Skeletal muscle satellite cell (primary cell): Measurements from ENCODE around the gene EOLA2.
"Not testable (repeated sequence)": the region's sequence is repeated elsewhere in the genome, so short reads cannot be mapped to it uniquely, and the experiment has no call there.

Experiments used
- H3K27me3 ChIP-seq: 2 replicates; pipeline ENCODE4 v1.7.0; 2013; ENCODE audit warnings: low read length; ENCODE audit not compliant: control insufficient read depth, insufficient read depth
- H3K36me3 ChIP-seq: 2 replicates; pipeline ENCODE4 v1.7.0; 2013; ENCODE audit warnings: mild to moderate bottlenecking, control low read depth, low read length; ENCODE audit not compliant: insufficient read depth
- H3K4me1 ChIP-seq: 2 replicates; pipeline ENCODE4 v1.7.0; 2013; ENCODE audit warnings: low read length; ENCODE audit not compliant: control insufficient read depth, insufficient read depth
- H3K4me2 ChIP-seq: 2 replicates; pipeline ENCODE4 v1.7.0; 2013; ENCODE audit warnings: mild to moderate bottlenecking, low read length
- H3K4me3 ChIP-seq: 2 replicates; pipeline ENCODE4 v1.7.0; 2013; ENCODE audit warnings: low read length
- H3K9ac ChIP-seq: 2 replicates; pipeline ENCODE4 v1.7.0; 2013; ENCODE audit warnings: mild to moderate bottlenecking, low read depth, low read length, moderate library complexity
- H3K9me3 ChIP-seq: replicated peaks from 2 replicates; pipeline ENCODE4 v1.7.0; 2013; ENCODE audit warnings: mild to moderate bottlenecking, control low read depth, low read length

The EOLA2 gene

DNA sequence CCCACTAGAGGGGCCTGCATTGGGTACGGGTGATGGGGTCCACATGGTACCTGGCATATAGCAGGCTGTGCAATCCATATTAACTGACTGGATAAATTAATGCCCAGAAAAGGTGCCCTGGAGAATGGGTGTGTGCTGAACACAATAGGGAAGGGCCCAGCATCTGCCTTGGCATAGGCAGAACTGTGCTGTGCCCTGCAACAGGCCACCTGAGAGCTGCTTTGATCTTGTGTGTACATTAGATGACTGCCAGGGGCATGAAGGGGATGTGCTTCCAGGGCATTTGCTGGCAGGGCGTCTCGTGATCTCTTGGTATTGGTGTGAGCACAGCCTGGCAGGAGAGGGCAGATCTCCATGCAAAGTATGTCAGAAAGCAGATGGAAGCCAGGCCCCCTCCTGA is 8.6 kb upstream of the EOLA2 start:
- not testable (repeated sequence) for H3K9ac ChIP-seq, H3K9me3 ChIP-seq, H3K4me2 ChIP-seq, H3K36me3 ChIP-seq, H3K27me3 ChIP-seq, H3K4me1 ChIP-seq, H3K4me3 ChIP-seq

DNA sequence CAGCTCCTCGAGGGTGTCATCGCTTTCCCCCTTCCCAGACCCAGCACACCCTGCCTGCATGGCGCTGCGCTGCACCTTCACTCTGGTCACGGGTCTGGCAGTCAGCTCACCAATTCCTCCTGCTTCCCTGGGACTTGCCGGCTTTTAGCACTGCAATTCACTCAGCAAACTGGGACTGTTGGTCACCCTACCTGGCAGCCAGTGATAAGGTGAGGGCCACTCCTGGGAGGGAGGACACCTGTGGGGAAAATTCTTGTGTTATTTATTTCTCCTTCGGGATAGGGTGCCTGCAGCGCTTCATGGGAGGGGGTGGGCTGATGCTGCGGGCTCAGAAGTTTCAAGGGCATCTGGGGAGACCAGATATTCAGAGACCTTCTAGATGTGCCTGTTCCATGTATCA is 7.5 kb upstream of the EOLA2 start:
- H3K4me3 ChIP-seq, H3K4me2 ChIP-seq, H3K9ac ChIP-seq, H3K36me3 ChIP-seq, H3K27me3 ChIP-seq, H3K4me1 ChIP-seq, H3K9me3 ChIP-seq: not testable (repeated sequence)

DNA sequence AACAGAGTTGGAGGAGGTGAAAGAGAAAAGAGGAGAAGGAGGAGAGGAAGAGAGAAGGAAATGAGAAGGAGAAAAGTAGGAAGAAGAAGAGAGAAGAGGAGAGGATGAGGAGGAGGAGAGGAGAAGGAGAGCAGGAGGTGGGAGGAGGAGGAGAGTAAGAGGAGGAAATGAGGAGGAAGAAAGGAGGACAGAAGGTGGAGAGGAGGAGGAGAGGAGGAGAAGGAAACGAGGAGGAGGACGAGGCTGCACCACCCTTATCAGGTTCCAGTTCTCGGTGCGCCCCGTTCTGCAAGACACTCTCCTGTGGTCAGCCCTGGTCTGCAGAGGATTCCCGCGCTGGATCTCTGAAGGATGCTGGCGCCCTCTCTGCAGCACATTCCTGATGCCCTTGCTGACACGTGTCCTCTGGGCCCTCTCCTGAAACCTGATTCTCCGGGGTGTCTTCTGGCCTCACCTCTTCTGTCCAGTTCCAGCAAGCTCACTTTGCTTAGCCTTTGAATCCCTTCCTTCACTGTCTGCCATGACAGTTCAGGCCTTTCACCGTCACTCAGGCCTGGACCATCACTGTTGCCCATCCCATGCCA is 6.9 kb upstream of the EOLA2 start:
- not testable (repeated sequence) for H3K4me3 ChIP-seq, H3K36me3 ChIP-seq, H3K9me3 ChIP-seq, H3K4me2 ChIP-seq, H3K4me1 ChIP-seq, H3K9ac ChIP-seq, H3K27me3 ChIP-seq

DNA sequence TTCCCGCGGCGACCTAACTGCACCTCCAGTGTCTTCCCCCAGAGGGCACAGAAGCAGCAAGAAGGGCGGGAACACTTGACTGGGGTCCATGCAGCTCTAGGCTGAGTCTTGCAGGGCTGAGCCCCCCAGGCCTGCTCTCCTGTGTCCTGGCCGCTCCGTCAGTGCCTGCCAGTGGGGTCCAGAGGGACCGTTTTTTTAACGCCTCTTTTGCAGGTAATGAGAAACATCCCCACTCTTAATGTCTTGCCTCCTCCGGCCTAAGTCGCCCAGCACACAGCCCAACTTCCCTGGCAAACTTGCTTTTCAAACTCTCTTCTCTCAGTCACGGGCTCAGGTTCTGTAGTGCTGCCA is 2.4 kb upstream of the EOLA2 start:
- Histone ChIP-seq H3K4me3 (peak overlapping the region; percentile 51), H3K4me2 (peak overlapping the region; percentile 81)
- H3K9ac ChIP-seq, H3K4me1 ChIP-seq, H3K9me3 ChIP-seq, H3K27me3 ChIP-seq, H3K36me3 ChIP-seq: not testable (repeated sequence)

DNA sequence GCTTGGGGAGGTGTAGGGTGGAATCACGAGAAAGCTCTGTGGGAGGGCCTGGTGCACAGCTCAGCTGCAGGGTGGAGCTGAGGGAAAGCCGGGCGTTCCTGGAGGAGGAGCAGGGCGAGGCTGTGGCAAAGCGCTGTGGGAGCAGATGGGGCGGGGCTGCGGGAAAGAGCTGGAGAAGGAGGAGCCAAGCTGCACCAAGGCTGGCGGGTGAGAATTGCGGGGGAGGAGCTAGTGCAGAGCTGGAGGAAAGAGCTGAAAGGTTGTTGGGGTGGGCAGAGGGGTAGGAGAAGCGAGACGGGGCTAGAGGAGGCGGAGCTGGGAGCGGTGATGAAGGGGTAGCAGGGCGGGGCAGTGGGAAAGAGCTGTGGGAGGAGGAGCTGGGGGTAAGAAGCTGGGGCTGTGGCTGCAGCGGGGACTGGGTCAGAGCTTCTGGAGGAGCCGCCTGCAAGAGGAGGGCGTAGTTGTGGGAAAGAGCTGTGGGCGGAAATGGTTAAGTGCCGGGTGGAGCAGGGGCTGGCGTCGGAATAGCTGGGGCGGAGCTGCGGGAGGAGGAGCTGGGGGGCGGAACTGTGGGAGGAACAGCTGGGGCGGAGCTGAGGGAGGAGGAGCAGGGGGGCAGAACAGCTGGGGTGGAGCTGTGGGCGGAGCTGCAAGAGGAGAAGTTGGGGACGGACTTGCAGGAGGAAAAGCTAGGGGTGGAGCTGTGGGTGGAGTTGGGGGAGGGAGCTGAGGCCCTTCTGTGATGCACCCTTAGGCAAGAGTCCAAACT is 1.8 kb upstream of the EOLA2 start:
- peak overlapping the region; percentile 82 for H3K4me2 ChIP-seq
- peak overlapping the region; percentile 94 for H3K9ac ChIP-seq
- H3K9me3 ChIP-seq: no peaks in the 10 kb centered on the region
- peaks cover 3% of the 10 kb centered on the region for H3K36me3 ChIP-seq
- no peaks in the 10 kb centered on the region for H3K4me1 ChIP-seq
- peak overlapping the region; percentile 79 for H3K4me3 ChIP-seq
- no peaks in the 10 kb centered on the region for H3K27me3 ChIP-seq

DNA sequence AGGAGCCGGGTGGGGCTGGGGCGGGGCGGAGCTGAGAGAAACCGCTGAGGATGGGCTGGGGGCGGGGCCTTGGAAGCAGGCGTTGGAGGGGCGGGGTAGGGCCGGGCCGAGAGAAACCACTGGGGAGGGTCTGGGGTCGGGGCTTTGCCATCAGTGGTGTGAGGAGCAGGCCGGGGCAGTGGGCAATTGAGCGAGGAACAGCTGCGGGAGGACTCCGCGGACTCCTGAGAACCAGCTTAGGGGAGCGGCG is 1.3 kb upstream of the EOLA2 start:
- H3K9ac ChIP-seq: peak overlapping the region; percentile 94
- H3K4me3 ChIP-seq: peak overlapping the region; percentile 79
- peak overlapping the region; percentile 82 for H3K4me2 ChIP-seq
- H3K9me3 ChIP-seq: no peaks in the 10 kb centered on the region
- H3K4me1 ChIP-seq: no peaks in the 10 kb centered on the region
- H3K36me3 ChIP-seq: peaks cover 3% of the 10 kb centered on the region
- H3K27me3 ChIP-seq: no peaks in the 10 kb centered on the region

DNA sequence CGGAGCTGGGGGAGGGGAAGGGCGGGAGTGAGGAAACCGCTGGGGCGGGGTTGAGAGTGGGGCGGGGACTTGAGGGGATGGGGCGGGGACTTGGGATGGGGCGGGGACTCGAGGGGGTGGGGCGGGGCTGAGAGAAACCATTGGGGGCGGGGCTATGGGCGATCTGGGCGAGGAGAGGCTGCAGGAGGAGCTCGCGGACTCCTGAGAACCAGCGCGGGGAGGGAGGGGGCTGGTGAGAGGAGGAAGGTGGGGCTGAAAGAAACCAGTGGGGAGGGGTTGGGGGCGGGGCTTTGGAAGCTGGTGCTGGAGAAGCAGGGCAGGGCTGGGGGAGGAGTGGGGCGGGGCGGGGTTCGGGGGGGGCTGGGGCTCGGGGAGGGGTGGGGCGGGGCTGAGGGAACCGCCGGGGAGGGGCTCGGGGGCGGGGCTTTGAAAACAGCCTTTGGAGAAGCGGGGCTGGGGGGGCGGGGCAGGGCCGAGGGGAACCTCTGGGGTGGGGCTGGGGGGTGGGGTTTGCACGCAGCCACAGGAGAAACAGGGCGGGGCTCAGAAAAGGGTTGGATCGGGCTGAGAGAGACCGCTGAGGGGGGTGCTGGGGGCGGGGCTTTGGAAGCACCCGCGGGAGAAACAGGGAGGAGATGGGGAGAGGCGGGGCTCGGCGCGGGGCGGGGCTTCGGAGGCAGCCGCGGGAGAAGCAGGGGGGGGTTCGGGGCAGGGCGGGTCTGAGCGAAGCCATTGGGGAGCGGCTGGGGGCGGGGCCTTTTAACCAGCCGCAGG is 777 bp upstream of the EOLA2 start:
- Histone ChIP-seq H3K9me3 (no peaks in the 10 kb centered on the region), H3K4me2 (no peak overlapping the region)

DNA sequence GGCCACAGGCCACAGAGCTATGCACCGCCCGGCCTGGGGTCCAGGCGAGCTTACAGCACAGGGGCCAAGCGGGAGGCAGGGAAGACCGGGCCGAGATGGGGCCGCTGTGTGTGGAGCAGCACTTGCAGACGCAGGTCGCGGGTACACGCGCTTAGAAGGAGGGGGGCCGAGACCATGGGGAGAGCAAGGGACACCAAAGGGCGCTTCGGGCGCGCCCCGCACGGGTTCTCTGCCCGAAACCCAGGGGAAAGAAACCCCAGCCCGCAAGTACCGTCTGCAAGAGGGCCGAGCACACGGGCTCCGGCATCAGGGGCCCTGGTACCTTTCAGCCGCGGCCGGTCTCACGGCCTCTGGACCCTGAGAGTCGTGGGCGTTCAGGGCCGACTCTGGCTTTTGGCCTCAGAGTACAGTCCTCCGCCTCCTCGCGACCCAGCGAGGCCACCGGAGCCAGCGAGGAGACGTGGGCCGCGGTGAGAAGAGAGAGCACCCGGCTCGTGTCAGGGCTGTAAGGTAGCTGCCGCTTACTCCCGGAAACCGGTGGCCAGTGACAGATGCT is 342 bp downstream of the EOLA2 start:
- no peaks in the 10 kb centered on the region for H3K4me1 ChIP-seq
- peak overlapping the region; percentile 85 for H3K4me2 ChIP-seq
- no peaks in the 10 kb centered on the region for H3K9me3 ChIP-seq
- no peaks in the 10 kb centered on the region for H3K36me3 ChIP-seq
- H3K9ac ChIP-seq: peak overlapping the region; percentile 93
- peak overlapping the region; percentile 88 for H3K4me3 ChIP-seq
- H3K27me3 ChIP-seq: no peaks in the 10 kb centered on the region

More for the DNA sequence above, 777 bp upstream of the EOLA2 start:
- H3K9ac ChIP-seq: peak overlapping the region; percentile 94
- peaks cover 3% of the 10 kb centered on the region for H3K36me3 ChIP-seq
- H3K4me3 ChIP-seq: peak overlapping the region; percentile 53
- H3K27me3 ChIP-seq: no peaks in the 10 kb centered on the region
- H3K4me1 ChIP-seq: no peaks in the 10 kb centered on the region

DNA sequence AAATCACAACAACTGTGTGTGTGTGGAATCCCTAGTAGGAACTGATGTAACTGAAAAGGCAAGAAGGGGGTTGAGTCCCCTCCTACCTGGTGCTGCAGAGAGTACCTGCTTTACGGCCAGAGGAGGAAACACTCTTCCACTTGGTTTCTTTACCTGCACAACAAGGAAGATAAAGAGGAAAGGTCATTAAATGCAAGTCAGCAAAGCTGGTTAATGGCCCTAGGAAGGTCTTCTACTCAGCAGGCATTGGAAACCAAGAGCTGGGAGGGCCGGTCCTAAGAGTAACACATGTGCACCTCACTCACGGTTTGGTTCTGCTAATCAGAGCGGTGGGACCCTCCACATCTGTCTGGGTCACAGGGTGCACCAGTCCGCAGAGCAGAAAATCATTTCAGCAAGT is 963 bp downstream of the EOLA2 start:
- H3K36me3 ChIP-seq, H3K9me3 ChIP-seq, H3K27me3 ChIP-seq, H3K4me1 ChIP-seq: not testable (repeated sequence)
- H3K9ac ChIP-seq: peak overlapping the region; percentile 93
- peak overlapping the region; percentile 88 for H3K4me3 ChIP-seq
- peak overlapping the region; percentile 85 for H3K4me2 ChIP-seq

DNA sequence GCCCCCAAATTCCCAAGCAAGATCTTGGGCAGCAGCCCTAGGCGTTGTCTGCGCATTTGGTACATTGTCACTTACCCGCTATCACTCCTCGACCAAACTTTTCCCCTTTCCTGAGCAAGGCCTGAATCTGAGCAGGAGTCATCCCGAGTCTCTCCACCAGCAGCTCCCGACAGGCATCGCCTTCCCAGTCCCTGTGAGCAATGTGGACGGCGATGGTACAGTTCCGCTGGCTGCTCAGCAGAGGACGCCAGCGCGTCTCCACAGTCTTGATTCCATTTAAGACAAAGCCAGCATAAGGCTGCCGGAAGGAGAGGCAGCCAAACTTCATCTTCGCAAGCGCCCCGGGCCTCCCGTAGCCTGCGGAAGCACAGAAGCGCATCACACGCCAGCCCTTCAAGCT is 4.7 kb downstream of the EOLA2 start:
- H3K4me1 ChIP-seq, H3K4me3 ChIP-seq, H3K4me2 ChIP-seq, H3K27me3 ChIP-seq, H3K36me3 ChIP-seq, H3K9me3 ChIP-seq, H3K9ac ChIP-seq: not testable (repeated sequence)

DNA sequence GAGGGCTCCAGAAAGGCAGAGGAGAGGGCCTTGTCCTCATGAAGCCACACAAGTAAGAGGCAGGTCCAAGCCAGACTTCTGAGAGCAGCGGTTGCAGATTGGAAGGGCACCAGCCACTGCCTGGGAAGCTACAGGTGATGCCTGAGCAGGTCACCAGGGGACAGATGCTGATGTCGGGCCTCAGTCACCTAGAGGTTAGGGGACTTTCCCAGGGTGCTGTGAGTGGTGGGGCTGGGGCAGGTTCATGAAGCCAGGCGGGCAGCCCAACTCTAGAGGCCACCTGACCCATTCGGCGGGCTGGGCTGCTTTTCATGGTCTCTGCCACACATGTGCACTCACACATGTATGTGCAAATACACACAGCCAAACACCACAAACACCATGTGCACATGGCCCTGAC is 5.3 kb downstream of the EOLA2 start:
- not testable (repeated sequence) for H3K9ac ChIP-seq, H3K36me3 ChIP-seq, H3K4me1 ChIP-seq, H3K4me2 ChIP-seq, H3K9me3 ChIP-seq, H3K27me3 ChIP-seq, H3K4me3 ChIP-seq

DNA sequence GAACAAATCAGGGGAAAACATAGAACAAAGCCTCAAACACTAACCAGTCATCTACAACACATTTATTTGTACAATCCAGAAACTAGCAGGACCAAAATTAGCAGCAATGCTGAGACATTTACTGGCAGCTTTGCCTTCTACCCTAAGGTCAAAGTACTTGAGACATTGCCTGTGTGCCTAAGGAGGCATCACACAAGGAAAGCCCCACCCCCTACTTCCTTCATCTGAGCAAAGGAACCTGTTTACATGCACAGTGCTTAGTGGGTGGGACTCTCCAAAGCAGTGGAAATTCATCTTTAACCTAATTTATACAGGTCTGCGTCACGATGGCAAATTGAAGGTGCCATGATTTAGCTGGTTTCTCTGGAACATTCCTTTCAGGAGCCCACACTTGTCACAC is 6.1 kb downstream of the EOLA2 start:
- H3K4me2 ChIP-seq, H3K4me1 ChIP-seq, H3K4me3 ChIP-seq, H3K27me3 ChIP-seq, H3K36me3 ChIP-seq, H3K9ac ChIP-seq, H3K9me3 ChIP-seq: not testable (repeated sequence)
